HEK293 (cell line): ENCODE measurements around the gene APOB.

ENCODE experiments used
- CTCF ChIA-PET: fragments of 350-600 bp; formaldehyde crosslinking; extraction: SDS; loops from one replicate; lab custom pipeline; 2021; ENCODE audit warnings: antibody characterized with exemption; lab: Yijun Ruan, JAX
- POLR2A ChIA-PET: fragments of 300-600 bp; formaldehyde crosslinking; extraction: SDS; loops from one replicate; lab custom pipeline; 2020; ENCODE audit warnings: antibody characterized with exemption, inconsistent platforms; lab: Yijun Ruan, JAX
- H3K27ac ChIP-seq: fragments of 200-500 bp; sonication (Bioruptor generic); 2 replicates; pipeline ENCODE4 v1.5.1; 2014; ENCODE audit warnings: low read depth, low read length, control low read depth, inconsistent platforms; ENCODE audit errors: extremely low read depth
- H3K36me3 ChIP-seq, 2 experiments: fragments of 200-500 bp in 1 of 2; sonication (Bioruptor generic) in 1 of 2; 1 replicate in 1 of 2; 2 replicates in 1 of 2; pipeline ENCODE4 v1.5.1; 2014 to 2017; ENCODE audit warnings: inconsistent platforms in 2 of 2, low read length in 2 of 2; ENCODE audit not compliant: control insufficient read depth in 2 of 2, insufficient read depth in 1 of 2
- H3K4me1 ChIP-seq: fragments of 200-500 bp; sonication (Bioruptor generic); 2 replicates; pipeline ENCODE4 v1.5.1; 2014; ENCODE audit warnings: mild to moderate bottlenecking, low read length, inconsistent platforms; ENCODE audit not compliant: control insufficient read depth, insufficient read depth
- H3K4me3 ChIP-seq: 2 replicates; pipeline ENCODE4 v1.5.1; 2011; ENCODE audit warnings: low read depth, mild to moderate bottlenecking, control low read depth, low read length, moderate library complexity
- H3K9me3 ChIP-seq: fragments of 200-500 bp; sonication (Bioruptor generic); 2 replicates; pipeline ENCODE4 v1.5.1; 2014; ENCODE audit warnings: low read depth, low read length, inconsistent platforms; ENCODE audit not compliant: control insufficient read depth, insufficient read depth
- HOXC10 ChIP-seq: sonication (generic); formaldehyde crosslinking; IDR thresholded peaks from 2 replicates; pipeline ENCODE4 v1.8.1; 2023; ENCODE audit warnings: mild to moderate bottlenecking, missing genetic modification reagents
- KLF1 ChIP-seq: fragments of 450-650 bp; formaldehyde crosslinking; IDR thresholded peaks from 2 replicates; pipeline ENCODE4 v1.5.1; 2016; ENCODE audit warnings: missing biosample characterization, missing genetic modification characterization
- KLF16 ChIP-seq: fragments of 450-650 bp; formaldehyde crosslinking; IDR thresholded peaks from 2 replicates; pipeline ENCODE4 v1.5.1; 2017; ENCODE audit warnings: missing biosample characterization, missing genetic modification characterization
- MYNN ChIP-seq: fragments of 450-650 bp; formaldehyde crosslinking; IDR thresholded peaks from 2 replicates; pipeline ENCODE4 v1.5.1; 2016; ENCODE audit warnings: missing biosample characterization, missing genetic modification characterization, borderline replicate concordance
- RBAK ChIP-seq: fragments of 450-650 bp; formaldehyde crosslinking; IDR thresholded peaks from 2 replicates; pipeline ENCODE4 v1.5.1; 2016; ENCODE audit warnings: missing biosample characterization, missing genetic modification characterization
- SETDB1 ChIP-seq: IDR thresholded peaks from one replicate; pipeline ENCODE4 v1.6.1; 2017; ENCODE audit warnings: mild to moderate bottlenecking, low read length, moderate library complexity, mixed read lengths; ENCODE audit not compliant: insufficient read length
- YY2 ChIP-seq: fragments of 450-650 bp; formaldehyde crosslinking; IDR thresholded peaks from 2 replicates; pipeline ENCODE4 v1.5.1; 2016; ENCODE audit warnings: missing biosample characterization, missing genetic modification characterization
- ZBTB1 ChIP-seq: fragments of 450-650 bp; formaldehyde crosslinking; IDR thresholded peaks from 2 replicates; pipeline ENCODE4 v1.5.1; 2016; ENCODE audit warnings: missing biosample characterization, missing genetic modification characterization
- ZFP41 ChIP-seq: fragments of 450-650 bp; formaldehyde crosslinking; IDR thresholded peaks from 2 replicates; pipeline ENCODE4 v1.5.1; 2016; ENCODE audit warnings: missing biosample characterization, missing genetic modification characterization, borderline replicate concordance
- ZFP69B ChIP-seq: fragments of 450-650 bp; formaldehyde crosslinking; IDR thresholded peaks from 2 replicates; pipeline ENCODE4 v1.5.1; 2016; ENCODE audit warnings: missing biosample characterization, missing genetic modification characterization
- ZIC2 ChIP-seq: fragments of 450-650 bp; formaldehyde crosslinking; IDR thresholded peaks from 2 replicates; pipeline ENCODE4 v1.5.1; 2016; ENCODE audit warnings: missing biosample characterization, missing genetic modification characterization
- ZNF114 ChIP-seq: fragments of 450-650 bp; formaldehyde crosslinking; IDR thresholded peaks from 2 replicates; pipeline ENCODE4 v1.5.0; 2017; ENCODE audit warnings: missing biosample characterization, missing genetic modification characterization
- ZNF140 ChIP-seq: fragments of 450-650 bp; formaldehyde crosslinking; IDR thresholded peaks from 2 replicates; pipeline ENCODE4 v1.5.1; 2016; ENCODE audit warnings: missing biosample characterization, missing genetic modification characterization
- ZNF146 ChIP-seq: fragments of 450-650 bp; formaldehyde crosslinking; IDR thresholded peaks from 2 replicates; pipeline ENCODE4 v1.5.1; 2016; ENCODE audit warnings: missing biosample characterization, missing genetic modification characterization
- ZNF214 ChIP-seq: fragments of 450-650 bp; formaldehyde crosslinking; IDR thresholded peaks from 2 replicates; pipeline ENCODE4 v1.5.1; 2017; ENCODE audit warnings: missing biosample characterization, mild to moderate bottlenecking, missing genetic modification characterization, borderline replicate concordance
- ZNF23 ChIP-seq: fragments of 450-650 bp; formaldehyde crosslinking; IDR thresholded peaks from 2 replicates; pipeline ENCODE4 v1.5.1; 2016; ENCODE audit warnings: missing biosample characterization, missing genetic modification characterization, borderline replicate concordance
- ZNF354C ChIP-seq: fragments of 450-650 bp; formaldehyde crosslinking; IDR thresholded peaks from 2 replicates; pipeline ENCODE4 v1.5.1; 2016; ENCODE audit warnings: missing biosample characterization, missing genetic modification characterization, low read depth, borderline replicate concordance
- ZNF37A ChIP-seq: fragments of 450-650 bp; IDR thresholded peaks from 2 replicates; pipeline ENCODE4 v1.5.1; 2018; ENCODE audit warnings: missing biosample characterization, missing genetic modification characterization
- ZNF394 ChIP-seq: fragments of 450-650 bp; formaldehyde crosslinking; IDR thresholded peaks from 2 replicates; pipeline ENCODE4 v1.5.1; 2016; ENCODE audit warnings: missing biosample characterization, missing genetic modification characterization, mild to moderate bottlenecking, moderate library complexity, borderline replicate concordance
- ZNF544 ChIP-seq: fragments of 450-650 bp; formaldehyde crosslinking; IDR thresholded peaks from 2 replicates; pipeline ENCODE4 v1.5.0; 2017; ENCODE audit warnings: missing biosample characterization, missing genetic modification characterization
- ZNF561 ChIP-seq: fragments of 450-650 bp; IDR thresholded peaks from 2 replicates; pipeline ENCODE4 v1.5.1; 2018; ENCODE audit warnings: missing biosample characterization, missing genetic modification characterization, borderline replicate concordance
- ZNF571 ChIP-seq: fragments of 450-650 bp; formaldehyde crosslinking; IDR thresholded peaks from 2 replicates; pipeline ENCODE4 v1.5.0; 2017; ENCODE audit warnings: missing biosample characterization, missing genetic modification characterization
- ZNF624 ChIP-seq: fragments of 450-650 bp; formaldehyde crosslinking; IDR thresholded peaks from 2 replicates; pipeline ENCODE4 v1.5.1; 2017; ENCODE audit warnings: missing biosample characterization, missing genetic modification characterization
- ZNF701 ChIP-seq: fragments of 450-650 bp; formaldehyde crosslinking; IDR thresholded peaks from 2 replicates; pipeline ENCODE4 v1.5.1; 2016; ENCODE audit warnings: missing biosample characterization, missing genetic modification characterization
- ZXDB ChIP-seq: fragments of 450-650 bp; formaldehyde crosslinking; IDR thresholded peaks from 2 replicates; pipeline ENCODE4 v1.5.1; 2016; ENCODE audit warnings: missing biosample characterization, missing genetic modification characterization
- TF ChIP-seq, protein P1 (sequence below): fragments of 450-650 bp; formaldehyde crosslinking; IDR thresholded peaks from 2 replicates; pipeline ENCODE4 v1.5.1; 2016; ENCODE audit warnings: missing biosample characterization, missing genetic modification characterization
- TF ChIP-seq, protein P2 (sequence below): fragments of 450-650 bp; formaldehyde crosslinking; IDR thresholded peaks from 2 replicates; pipeline ENCODE4 v1.5.1; 2017; ENCODE audit warnings: missing biosample characterization, missing genetic modification characterization
- TF ChIP-seq, protein P3 (sequence below): fragments of 450-650 bp; formaldehyde crosslinking; IDR thresholded peaks from 2 replicates; pipeline ENCODE4 v1.5.1; 2017; ENCODE audit warnings: missing biosample characterization, missing genetic modification characterization
- TF ChIP-seq, protein P4 (sequence below): fragments of 450-650 bp; IDR thresholded peaks from 2 replicates; pipeline ENCODE4 v1.5.1; 2018; ENCODE audit warnings: missing biosample characterization, mild to moderate bottlenecking, missing genetic modification characterization
- TF ChIP-seq, protein P5 (sequence below): fragments of 450-650 bp; formaldehyde crosslinking; IDR thresholded peaks from 2 replicates; pipeline ENCODE4 v1.5.1; 2016; ENCODE audit warnings: missing biosample characterization, missing genetic modification characterization
- TF ChIP-seq, protein P6 (sequence below): fragments of 450-650 bp; formaldehyde crosslinking; IDR thresholded peaks from 2 replicates; pipeline ENCODE4 v1.5.1; 2016; ENCODE audit warnings: missing biosample characterization, missing genetic modification characterization

Gene APOB

DNA sequence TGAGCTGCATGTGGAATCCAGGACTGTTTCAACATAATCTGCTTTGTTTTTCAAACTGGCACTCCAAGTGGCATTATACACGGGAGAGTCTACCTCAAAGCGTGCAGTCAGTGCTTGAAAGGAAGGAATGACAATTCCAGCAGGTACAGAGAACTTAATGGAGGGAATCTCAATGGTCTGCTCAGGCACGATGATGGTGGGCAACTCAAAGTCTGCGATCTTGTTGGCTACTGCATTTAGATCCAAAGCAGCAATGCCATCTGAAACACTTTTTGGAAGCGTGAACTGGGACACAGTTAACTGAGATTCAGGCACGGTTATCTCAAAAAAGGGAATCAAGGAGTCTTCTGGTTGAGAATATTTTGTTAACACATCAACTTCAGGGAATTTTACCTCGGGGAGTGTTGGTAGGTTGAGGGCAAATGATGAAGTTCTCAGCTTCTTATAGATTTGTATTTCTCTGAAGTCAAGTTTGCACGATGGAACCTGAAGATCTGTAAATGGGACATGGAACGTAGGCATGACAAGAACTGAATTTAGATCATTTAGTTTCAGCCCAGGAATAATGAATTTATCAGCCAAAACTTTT lies 38.7 kb downstream of the APOB start:
- POLR2A ChIA-PET = no interaction called here
- H3K4me3 ChIP-seq = no peak overlapping the region

DNA sequence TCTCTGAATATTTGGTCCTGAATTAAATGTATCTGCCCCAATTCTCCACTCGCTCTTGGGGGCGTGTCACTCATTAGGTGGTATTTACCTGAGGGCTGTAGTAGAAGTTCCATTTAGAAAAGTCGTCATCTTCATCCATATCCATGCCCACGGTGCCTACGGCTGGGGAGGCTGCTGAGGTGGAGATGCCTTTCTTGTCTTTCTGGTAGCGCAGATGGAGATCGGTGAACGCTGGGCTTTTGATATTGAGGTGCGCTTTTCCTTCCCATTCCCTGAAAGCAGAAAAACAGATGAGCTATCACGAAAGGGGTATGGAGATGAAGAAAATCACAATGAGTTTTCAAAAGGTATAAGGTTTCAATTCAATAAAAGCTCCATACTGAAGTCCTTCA lies 39.7 kb downstream of the APOB start:
- Histone ChIP-seq H3K4me1 (no peaks in the 10 kb centered on the region), H3K36me3 (no peaks in the 10 kb centered on the region), H3K9me3 (no peaks in the 10 kb centered on the region), H3K27ac (no peak overlapping the region), H3K4me3 (no peak overlapping the region)
- ChIA-PET POLR2A (no interaction called here), CTCF (no interaction called here)
- TF ChIP-seq, protein P1, sequence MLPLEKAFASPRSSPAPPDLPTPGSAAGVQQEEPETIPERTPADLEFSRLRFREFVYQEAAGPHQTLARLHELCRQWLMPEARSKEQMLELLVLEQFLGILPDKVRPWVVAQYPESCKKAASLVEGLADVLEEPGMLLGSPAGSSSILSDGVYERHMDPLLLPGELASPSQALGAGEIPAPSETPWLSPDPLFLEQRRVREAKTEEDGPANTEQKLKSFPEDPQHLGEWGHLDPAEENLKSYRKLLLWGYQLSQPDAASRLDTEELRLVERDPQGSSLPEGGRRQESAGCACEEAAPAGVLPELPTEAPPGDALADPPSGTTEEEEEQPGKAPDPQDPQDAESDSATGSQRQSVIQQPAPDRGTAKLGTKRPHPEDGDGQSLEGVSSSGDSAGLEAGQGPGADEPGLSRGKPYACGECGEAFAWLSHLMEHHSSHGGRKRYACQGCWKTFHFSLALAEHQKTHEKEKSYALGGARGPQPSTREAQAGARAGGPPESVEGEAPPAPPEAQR (tag by site-specific recombination) = no peak
- no peak for TF ChIP-seq ZFP41 (tag by site-specific recombination)
- TF ChIP-seq ZXDB (tag by site-specific recombination) = no peak
- TF ChIP-seq MYNN = no peak
- TF ChIP-seq, protein P2, sequence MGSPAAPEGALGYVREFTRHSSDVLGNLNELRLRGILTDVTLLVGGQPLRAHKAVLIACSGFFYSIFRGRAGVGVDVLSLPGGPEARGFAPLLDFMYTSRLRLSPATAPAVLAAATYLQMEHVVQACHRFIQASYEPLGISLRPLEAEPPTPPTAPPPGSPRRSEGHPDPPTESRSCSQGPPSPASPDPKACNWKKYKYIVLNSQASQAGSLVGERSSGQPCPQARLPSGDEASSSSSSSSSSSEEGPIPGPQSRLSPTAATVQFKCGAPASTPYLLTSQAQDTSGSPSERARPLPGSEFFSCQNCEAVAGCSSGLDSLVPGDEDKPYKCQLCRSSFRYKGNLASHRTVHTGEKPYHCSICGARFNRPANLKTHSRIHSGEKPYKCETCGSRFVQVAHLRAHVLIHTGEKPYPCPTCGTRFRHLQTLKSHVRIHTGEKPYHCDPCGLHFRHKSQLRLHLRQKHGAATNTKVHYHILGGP (tag by site-specific recombination) = no peak
- no peak for TF ChIP-seq ZNF561 (tag by site-specific recombination)
- TF ChIP-seq ZFP69B (tag by site-specific recombination) = no peak
- TF ChIP-seq, protein P3, sequence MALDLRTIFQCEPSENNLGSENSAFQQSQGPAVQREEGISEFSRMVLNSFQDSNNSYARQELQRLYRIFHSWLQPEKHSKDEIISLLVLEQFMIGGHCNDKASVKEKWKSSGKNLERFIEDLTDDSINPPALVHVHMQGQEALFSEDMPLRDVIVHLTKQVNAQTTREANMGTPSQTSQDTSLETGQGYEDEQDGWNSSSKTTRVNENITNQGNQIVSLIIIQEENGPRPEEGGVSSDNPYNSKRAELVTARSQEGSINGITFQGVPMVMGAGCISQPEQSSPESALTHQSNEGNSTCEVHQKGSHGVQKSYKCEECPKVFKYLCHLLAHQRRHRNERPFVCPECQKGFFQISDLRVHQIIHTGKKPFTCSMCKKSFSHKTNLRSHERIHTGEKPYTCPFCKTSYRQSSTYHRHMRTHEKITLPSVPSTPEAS (tag by site-specific recombination) = no peak
- TF ChIP-seq ZNF701 = no peak
- TF ChIP-seq ZNF37A (tag by site-specific recombination) = no peak
- no peak for TF ChIP-seq ZNF114 (tag by site-specific recombination)
- TF ChIP-seq SETDB1 = no peak
- TF ChIP-seq, protein P4, sequence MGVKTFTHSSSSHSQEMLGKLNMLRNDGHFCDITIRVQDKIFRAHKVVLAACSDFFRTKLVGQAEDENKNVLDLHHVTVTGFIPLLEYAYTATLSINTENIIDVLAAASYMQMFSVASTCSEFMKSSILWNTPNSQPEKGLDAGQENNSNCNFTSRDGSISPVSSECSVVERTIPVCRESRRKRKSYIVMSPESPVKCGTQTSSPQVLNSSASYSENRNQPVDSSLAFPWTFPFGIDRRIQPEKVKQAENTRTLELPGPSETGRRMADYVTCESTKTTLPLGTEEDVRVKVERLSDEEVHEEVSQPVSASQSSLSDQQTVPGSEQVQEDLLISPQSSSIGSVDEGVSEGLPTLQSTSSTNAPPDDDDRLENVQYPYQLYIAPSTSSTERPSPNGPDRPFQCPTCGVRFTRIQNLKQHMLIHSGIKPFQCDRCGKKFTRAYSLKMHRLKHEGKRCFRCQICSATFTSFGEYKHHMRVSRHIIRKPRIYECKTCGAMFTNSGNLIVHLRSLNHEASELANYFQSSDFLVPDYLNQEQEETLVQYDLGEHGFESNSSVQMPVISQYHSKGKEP (tag by site-specific recombination) = no peak
- no peak for TF ChIP-seq ZNF23 (tag by site-specific recombination)
- no peak for TF ChIP-seq KLF1 (tag by site-specific recombination)

More for the DNA sequence above, 38.7 kb downstream of the APOB start:
- no peak for TF ChIP-seq ZNF624 (tag by site-specific recombination)
- TF ChIP-seq ZNF544 (tag by site-specific recombination) = no peak
- TF ChIP-seq ZNF140 = no peak
- TF ChIP-seq ZNF146 = no peak
- TF ChIP-seq ZBTB1 = no peak
- TF ChIP-seq ZNF394 (tag by site-specific recombination) = no peak
- TF ChIP-seq ZNF23 (tag by site-specific recombination) = no peak
- TF ChIP-seq ZIC2 (tag by site-specific recombination) = no peak
- no peak for TF ChIP-seq ZNF571 (tag by site-specific recombination)
- no peak for TF ChIP-seq RBAK
- TF ChIP-seq HOXC10 (CRISPR knock-in tag) = no peak
- TF ChIP-seq YY2 = no peak
- no peak for TF ChIP-seq ZNF354C (tag by site-specific recombination)
- TF ChIP-seq, protein P5, sequence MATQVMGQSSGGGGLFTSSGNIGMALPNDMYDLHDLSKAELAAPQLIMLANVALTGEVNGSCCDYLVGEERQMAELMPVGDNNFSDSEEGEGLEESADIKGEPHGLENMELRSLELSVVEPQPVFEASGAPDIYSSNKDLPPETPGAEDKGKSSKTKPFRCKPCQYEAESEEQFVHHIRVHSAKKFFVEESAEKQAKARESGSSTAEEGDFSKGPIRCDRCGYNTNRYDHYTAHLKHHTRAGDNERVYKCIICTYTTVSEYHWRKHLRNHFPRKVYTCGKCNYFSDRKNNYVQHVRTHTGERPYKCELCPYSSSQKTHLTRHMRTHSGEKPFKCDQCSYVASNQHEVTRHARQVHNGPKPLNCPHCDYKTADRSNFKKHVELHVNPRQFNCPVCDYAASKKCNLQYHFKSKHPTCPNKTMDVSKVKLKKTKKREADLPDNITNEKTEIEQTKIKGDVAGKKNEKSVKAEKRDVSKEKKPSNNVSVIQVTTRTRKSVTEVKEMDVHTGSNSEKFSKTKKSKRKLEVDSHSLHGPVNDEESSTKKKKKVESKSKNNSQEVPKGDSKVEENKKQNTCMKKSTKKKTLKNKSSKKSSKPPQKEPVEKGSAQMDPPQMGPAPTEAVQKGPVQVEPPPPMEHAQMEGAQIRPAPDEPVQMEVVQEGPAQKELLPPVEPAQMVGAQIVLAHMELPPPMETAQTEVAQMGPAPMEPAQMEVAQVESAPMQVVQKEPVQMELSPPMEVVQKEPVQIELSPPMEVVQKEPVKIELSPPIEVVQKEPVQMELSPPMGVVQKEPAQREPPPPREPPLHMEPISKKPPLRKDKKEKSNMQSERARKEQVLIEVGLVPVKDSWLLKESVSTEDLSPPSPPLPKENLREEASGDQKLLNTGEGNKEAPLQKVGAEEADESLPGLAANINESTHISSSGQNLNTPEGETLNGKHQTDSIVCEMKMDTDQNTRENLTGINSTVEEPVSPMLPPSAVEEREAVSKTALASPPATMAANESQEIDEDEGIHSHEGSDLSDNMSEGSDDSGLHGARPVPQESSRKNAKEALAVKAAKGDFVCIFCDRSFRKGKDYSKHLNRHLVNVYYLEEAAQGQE = no peak
- no peak for TF ChIP-seq KLF16 (tag by site-specific recombination)
- TF ChIP-seq, protein P6, sequence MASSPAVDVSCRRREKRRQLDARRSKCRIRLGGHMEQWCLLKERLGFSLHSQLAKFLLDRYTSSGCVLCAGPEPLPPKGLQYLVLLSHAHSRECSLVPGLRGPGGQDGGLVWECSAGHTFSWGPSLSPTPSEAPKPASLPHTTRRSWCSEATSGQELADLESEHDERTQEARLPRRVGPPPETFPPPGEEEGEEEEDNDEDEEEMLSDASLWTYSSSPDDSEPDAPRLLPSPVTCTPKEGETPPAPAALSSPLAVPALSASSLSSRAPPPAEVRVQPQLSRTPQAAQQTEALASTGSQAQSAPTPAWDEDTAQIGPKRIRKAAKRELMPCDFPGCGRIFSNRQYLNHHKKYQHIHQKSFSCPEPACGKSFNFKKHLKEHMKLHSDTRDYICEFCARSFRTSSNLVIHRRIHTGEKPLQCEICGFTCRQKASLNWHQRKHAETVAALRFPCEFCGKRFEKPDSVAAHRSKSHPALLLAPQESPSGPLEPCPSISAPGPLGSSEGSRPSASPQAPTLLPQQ = no peak
- TF ChIP-seq ZNF214 (tag by site-specific recombination) = no peak
- H3K27ac ChIP-seq = no peak overlapping the region
- no peaks in the 10 kb centered on the region for H3K4me1 ChIP-seq
- no peaks in the 10 kb centered on the region for H3K9me3 ChIP-seq
- CTCF ChIA-PET = interaction anchor here (0.7 kb wide), 1 partner anchor 998 kb away, joined by 3 read pairs; no protein-coding TSS in a partner anchor
- no peaks in the 10 kb centered on the region for H3K36me3 ChIP-seq
